Muscle of leg (tissue), 11 donors: ENCODE results near the gene MFAP1. TPM values are rescaled to one million over a fixed set of nuclear protein-coding genes. Genes with fewer than 3 reads are reported as not detected.
"Not testable (repeated sequence)": the region's sequence is repeated elsewhere in the genome, so short reads cannot be mapped to it uniquely, and the experiment has no call there.

ENCODE experiments used
- DNase-seq: peaks from one replicate; pipeline ENCODE4 v3.0.0; 2013
- H3K27ac ChIP-seq: one replicate; pipeline ENCODE4 v1.5.1; 2013; ENCODE audit warnings: mild to moderate bottlenecking, low read length, control low read depth
- H3K27me3 ChIP-seq: one replicate; pipeline ENCODE4 v1.6.1; 2013; ENCODE audit warnings: low read length; ENCODE audit not compliant: control insufficient read depth, insufficient read depth
- H3K36me3 ChIP-seq: one replicate; pipeline ENCODE4 v1.6.1; 2013; ENCODE audit warnings: low read length; ENCODE audit not compliant: control insufficient read depth, insufficient read depth
- H3K4me1 ChIP-seq: one replicate; pipeline ENCODE4 v1.6.1; 2013; ENCODE audit warnings: low read length; ENCODE audit not compliant: control insufficient read depth, insufficient read depth
- H3K4me3 ChIP-seq: one replicate; pipeline ENCODE4 v1.5.1; 2013; ENCODE audit warnings: low read length, control low read depth
- H3K9me3 ChIP-seq: replicated peaks from 2 replicates; pipeline ENCODE4 v1.6.1; 2013; ENCODE audit warnings: low read depth, low read length; ENCODE audit not compliant: control insufficient read depth
- WGBS: methylation state at CpG from one replicate; pipeline ENCODE4 v1.1.5; 2013; ENCODE audit warnings: missing lambda C conversion rate; ENCODE audit not compliant: insufficient coverage; 5-methylcytosine and 5-hydroxymethylcytosine counted together
- polyA plus RNA-seq, 8 donors: library from polyadenylated mRNA; unstranded; fragments of 120-200 nt; gene quantifications; one replicate each; pipeline versions ENCODE4 v1.2.1 to v1.2.3, GENCODE V29; 2013; ENCODE audit warnings: inconsistent platforms in 1 of 8, low replicate concordance in 1 of 8; ENCODE audit not compliant: insufficient read length in 8 of 8, insufficient read depth in 1 of 8
- total RNA-seq: library from RNA; stranded (reverse); fragments of 120-200 nt; gene quantifications from one replicate; pipeline ENCODE4 v1.2.4, GENCODE V29; 2013

MFAP1 gene
- total and polyA plus RNA-seq, 9 donors: 25.9 to 42.2 (median 34.0) TPM

- DNase-seq: no peak
- no peak overlapping the region for H3K27ac ChIP-seq
- no peaks in the 10 kb centered on the region for H3K36me3 ChIP-seq
- WGBS: 91% methylated on average over 7 of the region's 11 CpGs
- peak overlapping the region; percentile 47 for H3K4me3 ChIP-seq
- H3K9me3 ChIP-seq: no peaks in the 10 kb centered on the region
- H3K27me3 ChIP-seq: no peaks in the 10 kb centered on the region
- H3K4me1 ChIP-seq: peaks cover 15% of the 10 kb centered on the region
These were observed 1.6 kb upstream of the MFAP1 start for GRCh38 chr15:43826029-43826507.

- H3K9me3 ChIP-seq, DNase-seq, H3K4me3 ChIP-seq, H3K36me3 ChIP-seq, H3K27ac ChIP-seq, H3K27me3 ChIP-seq: not testable (repeated sequence)
- 96% methylated on average over 10 of the region's 11 CpGs for WGBS
- H3K4me1 ChIP-seq: peaks cover 15% of the 10 kb centered on the region
These were observed 815 bp upstream of the MFAP1 start for GRCh38 chr15:43825305-43825704.

- no peaks in the 10 kb centered on the region for H3K27me3 ChIP-seq
- no peak for DNase-seq
- H3K4me3 ChIP-seq: no peak overlapping the region
- peaks cover 13% of the 10 kb centered on the region for H3K36me3 ChIP-seq
- peaks cover 11% of the 10 kb centered on the region for H3K4me1 ChIP-seq
- no peak overlapping the region for H3K27ac ChIP-seq
- H3K9me3 ChIP-seq: no peaks in the 10 kb centered on the region
- WGBS: no CpG with 5 or more reads among the region's 3 CpGs
These were observed 3.0 kb downstream of the MFAP1 start for GRCh38 chr15:43821505-43821904.

GRCh38 chr15:43815064-43815463, 9.4 kb downstream of the MFAP1 start:
- 100% methylated on average over 1 of the region's 5 CpGs for WGBS
- H3K4me3 ChIP-seq, DNase-seq, H3K27me3 ChIP-seq, H3K9me3 ChIP-seq, H3K27ac ChIP-seq, H3K4me1 ChIP-seq: not testable (repeated sequence)
- H3K36me3 ChIP-seq: peaks cover 70% of the 10 kb centered on the region

GRCh38 chr15:43808960-43809678, 15.4 kb downstream of the MFAP1 start:
- no peaks in the 10 kb centered on the region for H3K27me3 ChIP-seq
- no peaks in the 10 kb centered on the region for H3K9me3 ChIP-seq
- H3K4me1 ChIP-seq: no peaks in the 10 kb centered on the region
- WGBS: no CpG with 5 or more reads among the region's 6 CpGs
- no peak for DNase-seq
- peaks cover 86% of the 10 kb centered on the region for H3K36me3 ChIP-seq
- H3K27ac ChIP-seq: no peak overlapping the region
- H3K4me3 ChIP-seq: no peak overlapping the region

GRCh38 chr15:43808435-43808950, 16.0 kb downstream of the MFAP1 start:
- no peaks in the 10 kb centered on the region for H3K27me3 ChIP-seq
- H3K9me3 ChIP-seq: no peaks in the 10 kb centered on the region
- H3K27ac ChIP-seq: no peak overlapping the region
- H3K4me3 ChIP-seq: no peak overlapping the region
- no peak for DNase-seq
- no peaks in the 10 kb centered on the region for H3K4me1 ChIP-seq
- peaks cover 81% of the 10 kb centered on the region for H3K36me3 ChIP-seq
- WGBS: 100% methylated on average over 1 of the region's 5 CpGs

GRCh38 chr15:43802676-43803075, 21.8 kb downstream of the MFAP1 start:
- not testable (repeated sequence) for DNase-seq, H3K4me3 ChIP-seq, H3K27me3 ChIP-seq, H3K27ac ChIP-seq, H3K9me3 ChIP-seq
- peaks cover 64% of the 10 kb centered on the region for H3K36me3 ChIP-seq
- H3K4me1 ChIP-seq: peaks cover 16% of the 10 kb centered on the region
- 95% methylated on average over 4 of the region's 7 CpGs for WGBS

GRCh38 chr15:43800286-43801141, 24.0 kb downstream of the MFAP1 start, which contains the start of gene HYPK:
HYPK (plus strand) TSS chr15:43800599; CDS start chr15:43800623, 24 bp downstream.
- H3K4me1 ChIP-seq: peaks cover 21% of the 10 kb centered on the region
- WGBS: 7% methylated on average over 37 of the region's 44 CpGs

GRCh38 chr15:43799945-43800285, 24.6 kb downstream of the MFAP1 start, which contains the start of gene SERINC4:
SERINC4 (minus strand) TSS chr15:43800220; CDS start chr15:43799986, 234 bp downstream.
- Histone ChIP-seq H3K27ac (peak within 1 kb of the TSS; percentile 97), H3K27me3 (no peaks in the 10 kb centered on the region), H3K9me3 (no peaks in the 10 kb centered on the region), H3K4me3 (peak within 1 kb of the TSS; percentile 90), H3K36me3 (peaks cover 62% of the 10 kb centered on the region), H3K4me1 (peaks cover 25% of the 10 kb centered on the region)
- WGBS: 91% methylated on average over 7 of the region's 8 CpGs
- DNase-seq: no peak

More at GRCh38 chr15:43800286-43801141, 24.0 kb downstream of the MFAP1 start, which contains the start of gene HYPK:
- no peaks in the 10 kb centered on the region for H3K9me3 ChIP-seq
- DNase-seq: peak; percentile 97
- no peaks in the 10 kb centered on the region for H3K27me3 ChIP-seq
- H3K36me3 ChIP-seq: peaks cover 62% of the 10 kb centered on the region
- peak within 1 kb of the TSS; percentile 90 for H3K4me3 ChIP-seq
- peak within 1 kb of the TSS; percentile 97 for H3K27ac ChIP-seq
